ENCODE measurements around the gene CLASP2.
"Not testable (repeated sequence)": the region's sequence is repeated elsewhere in the genome, so short reads cannot be mapped to it uniquely, and the experiment has no call there.

CLASP2 gene

GRCh38 chr3:33687406-33688010 lies 30.5 kb downstream of the CLASP2 start:
- H3K27ac ChIP-seq (ENCODE audit: low read length): no peak overlapping the region
- H3K36me3 ChIP-seq (ENCODE audit: control insufficient read depth in 1 of 2, insufficient read depth in 2 of 2, low read length in 2 of 2): peaks cover 0 to 3% of the 10 kb centered on the region in 2 donors
- H3K4me1 ChIP-seq (ENCODE audit: control insufficient read depth in 1 of 2, insufficient read depth in 2 of 2, low read length in 2 of 2): no peaks in the 10 kb centered on the region
- H3K4me3 ChIP-seq (ENCODE audit: low read depth in 1 of 2, low read length in 2 of 2): no peak overlapping the region
- H3K27me3 ChIP-seq (ENCODE audit: low read depth, low read length): no peaks in the 10 kb centered on the region
- no peaks in the 10 kb centered on the region for H3K9me3 ChIP-seq (ENCODE audit: control insufficient read depth in 1 of 2, low read length in 2 of 2)

GRCh38 chr3:33682770-33683169 lies 35.3 kb downstream of the CLASP2 start:
- no peak overlapping the region for H3K27ac ChIP-seq (ENCODE audit: low read length)
- H3K9me3 ChIP-seq (ENCODE audit: control insufficient read depth in 1 of 2, low read length in 2 of 2): peaks cover 0 to 2% of the 10 kb centered on the region in 2 donors
- H3K4me3 ChIP-seq (ENCODE audit: low read depth in 1 of 2, low read length in 2 of 2): no peak overlapping the region
- peaks cover 7 to 8% of the 10 kb centered on the region in 2 donors for H3K36me3 ChIP-seq (ENCODE audit: control insufficient read depth in 1 of 2, insufficient read depth in 2 of 2, low read length in 2 of 2)
- H3K27me3 ChIP-seq (ENCODE audit: low read depth, low read length): no peaks in the 10 kb centered on the region
- H3K4me1 ChIP-seq (ENCODE audit: control insufficient read depth in 1 of 2, insufficient read depth in 2 of 2, low read length in 2 of 2): no peaks in the 10 kb centered on the region

GRCh38 chr3:33681667-33682066 lies 36.4 kb downstream of the CLASP2 start:
- H3K4me1 ChIP-seq (ENCODE audit: control insufficient read depth in 1 of 2, insufficient read depth in 2 of 2, low read length in 2 of 2): no peaks in the 10 kb centered on the region
- peaks cover 0 to 2% of the 10 kb centered on the region in 2 donors for H3K9me3 ChIP-seq (ENCODE audit: control insufficient read depth in 1 of 2, low read length in 2 of 2)
- no peaks in the 10 kb centered on the region for H3K27me3 ChIP-seq (ENCODE audit: low read depth, low read length)
- H3K4me3 ChIP-seq (ENCODE audit: low read depth in 1 of 2, low read length in 2 of 2): no peak overlapping the region
- H3K36me3 ChIP-seq (ENCODE audit: control insufficient read depth in 1 of 2, insufficient read depth in 2 of 2, low read length in 2 of 2): peaks cover 7 to 8% of the 10 kb centered on the region in 2 donors
- no peak overlapping the region for H3K27ac ChIP-seq (ENCODE audit: low read length)

GRCh38 chr3:33678073-33678472 lies 40.0 kb downstream of the CLASP2 start:
- H3K27me3 ChIP-seq (ENCODE audit: low read depth, low read length): no peaks in the 10 kb centered on the region
- H3K9me3 ChIP-seq (ENCODE audit: control insufficient read depth in 1 of 2, low read length in 2 of 2): peaks cover 0 to 2% of the 10 kb centered on the region in 2 donors
- H3K27ac ChIP-seq (ENCODE audit: low read length): no peak overlapping the region
- H3K4me3 ChIP-seq (ENCODE audit: low read depth in 1 of 2, low read length in 2 of 2): no peak overlapping the region
- H3K4me1 ChIP-seq (ENCODE audit: control insufficient read depth in 1 of 2, insufficient read depth in 2 of 2, low read length in 2 of 2): no peaks in the 10 kb centered on the region
- H3K36me3 ChIP-seq (ENCODE audit: control insufficient read depth in 1 of 2, insufficient read depth in 2 of 2, low read length in 2 of 2): peaks cover 7 to 8% of the 10 kb centered on the region in 2 donors

GRCh38 chr3:33673436-33673835 lies 44.6 kb downstream of the CLASP2 start:
- not testable (repeated sequence) for H3K27me3 ChIP-seq (ENCODE audit: low read depth, low read length); H3K4me1 ChIP-seq (ENCODE audit: control insufficient read depth in 1 of 2, insufficient read depth in 2 of 2, low read length in 2 of 2); H3K27ac ChIP-seq (ENCODE audit: low read length); H3K36me3 ChIP-seq (ENCODE audit: control insufficient read depth in 1 of 2, insufficient read depth in 2 of 2, low read length in 2 of 2); H3K9me3 ChIP-seq (ENCODE audit: control insufficient read depth in 1 of 2, low read length in 2 of 2); H3K4me3 ChIP-seq (ENCODE audit: low read depth in 1 of 2, low read length in 2 of 2)

- H3K9me3 ChIP-seq (ENCODE audit: control insufficient read depth in 1 of 2, low read length in 2 of 2): no peaks in the 10 kb centered on the region
- no peaks in the 10 kb centered on the region for H3K27me3 ChIP-seq (ENCODE audit: low read depth, low read length)
- no peak overlapping the region for H3K4me3 ChIP-seq (ENCODE audit: low read depth in 1 of 2, low read length in 2 of 2)
- H3K27ac ChIP-seq (ENCODE audit: low read length): no peak overlapping the region
- no peaks in the 10 kb centered on the region for H3K4me1 ChIP-seq (ENCODE audit: control insufficient read depth in 1 of 2, insufficient read depth in 2 of 2, low read length in 2 of 2)
- no peaks in the 10 kb centered on the region for H3K36me3 ChIP-seq (ENCODE audit: control insufficient read depth in 1 of 2, insufficient read depth in 2 of 2, low read length in 2 of 2)
These were observed 49.4 kb downstream of the CLASP2 start for GRCh38 chr3:33668618-33669017.

- H3K36me3 ChIP-seq (ENCODE audit: control insufficient read depth in 1 of 2, insufficient read depth in 2 of 2, low read length in 2 of 2): no peaks in the 10 kb centered on the region
- no peaks in the 10 kb centered on the region for H3K27me3 ChIP-seq (ENCODE audit: low read depth, low read length)
- H3K27ac ChIP-seq (ENCODE audit: low read length): no peak overlapping the region
- H3K9me3 ChIP-seq (ENCODE audit: control insufficient read depth in 1 of 2, low read length in 2 of 2): no peaks in the 10 kb centered on the region
- H3K4me3 ChIP-seq (ENCODE audit: low read depth in 1 of 2, low read length in 2 of 2): no peak overlapping the region
- peaks cover 3 to 4% of the 10 kb centered on the region in 2 donors for H3K4me1 ChIP-seq (ENCODE audit: control insufficient read depth in 1 of 2, insufficient read depth in 2 of 2, low read length in 2 of 2)
These were observed 52.8 kb downstream of the CLASP2 start for GRCh38 chr3:33665294-33665693.

- H3K27me3 ChIP-seq (ENCODE audit: low read depth, low read length): no peaks in the 10 kb centered on the region
- H3K4me1 ChIP-seq (ENCODE audit: control insufficient read depth in 1 of 2, insufficient read depth in 2 of 2, low read length in 2 of 2): peaks cover 10 to 13% of the 10 kb centered on the region in 2 donors
- H3K27ac ChIP-seq (ENCODE audit: low read length): no peak overlapping the region
- no peak overlapping the region for H3K4me3 ChIP-seq (ENCODE audit: low read depth in 1 of 2, low read length in 2 of 2)
- H3K9me3 ChIP-seq (ENCODE audit: control insufficient read depth in 1 of 2, low read length in 2 of 2): no peaks in the 10 kb centered on the region
- H3K36me3 ChIP-seq (ENCODE audit: control insufficient read depth in 1 of 2, insufficient read depth in 2 of 2, low read length in 2 of 2): no peaks in the 10 kb centered on the region
These were observed 53.9 kb downstream of the CLASP2 start for GRCh38 chr3:33664195-33664594.

- H3K4me1 ChIP-seq (ENCODE audit: control insufficient read depth in 1 of 2, insufficient read depth in 2 of 2, low read length in 2 of 2): peaks cover 10 to 13% of the 10 kb centered on the region in 2 donors
- H3K36me3 ChIP-seq (ENCODE audit: control insufficient read depth in 1 of 2, insufficient read depth in 2 of 2, low read length in 2 of 2): no peaks in the 10 kb centered on the region
- no peak overlapping the region for H3K4me3 ChIP-seq (ENCODE audit: low read depth in 1 of 2, low read length in 2 of 2)
- H3K27ac ChIP-seq (ENCODE audit: low read length): no peak overlapping the region
- H3K9me3 ChIP-seq (ENCODE audit: control insufficient read depth in 1 of 2, low read length in 2 of 2): no peaks in the 10 kb centered on the region
- no peaks in the 10 kb centered on the region for H3K27me3 ChIP-seq (ENCODE audit: low read depth, low read length)
These were observed 55.0 kb downstream of the CLASP2 start for GRCh38 chr3:33663042-33663441.

GRCh38 chr3:33659856-33660434 lies 58.1 kb downstream of the CLASP2 start:
- no peaks in the 10 kb centered on the region for H3K9me3 ChIP-seq (ENCODE audit: control insufficient read depth in 1 of 2, low read length in 2 of 2)
- H3K27me3 ChIP-seq (ENCODE audit: low read depth, low read length): no peaks in the 10 kb centered on the region
- H3K4me1 ChIP-seq (ENCODE audit: control insufficient read depth in 1 of 2, insufficient read depth in 2 of 2, low read length in 2 of 2): peaks cover 10 to 18% of the 10 kb centered on the region in 2 donors
- H3K4me3 ChIP-seq (ENCODE audit: low read depth in 1 of 2, low read length in 2 of 2): peak overlapping the region; percentile 66 to 75
- peak overlapping the region; percentile 84 for H3K27ac ChIP-seq (ENCODE audit: low read length)
- no peaks in the 10 kb centered on the region for H3K36me3 ChIP-seq (ENCODE audit: control insufficient read depth in 1 of 2, insufficient read depth in 2 of 2, low read length in 2 of 2)

- Histone ChIP-seq H3K9me3 (ENCODE audit: control insufficient read depth in 1 of 2, low read length in 2 of 2) (no peaks in the 10 kb centered on the region), H3K27me3 (ENCODE audit: low read depth, low read length) (no peaks in the 10 kb centered on the region), H3K4me1 (ENCODE audit: control insufficient read depth in 1 of 2, insufficient read depth in 2 of 2, low read length in 2 of 2) (peaks cover 10 to 18% of the 10 kb centered on the region in 2 donors), H3K36me3 (ENCODE audit: control insufficient read depth in 1 of 2, insufficient read depth in 2 of 2, low read length in 2 of 2) (no peaks in the 10 kb centered on the region), H3K4me3 (ENCODE audit: low read depth in 1 of 2, low read length in 2 of 2) (peak overlapping the region; percentile 66 to 75), H3K27ac (ENCODE audit: low read length) (peak overlapping the region; percentile 84)
These were observed 58.8 kb downstream of the CLASP2 start for GRCh38 chr3:33658991-33659848.
